ENCODE results near the gene KRTCAP3. TPM values are rescaled to one million over a fixed set of nuclear protein-coding genes. Genes with fewer than 3 reads are reported as not detected.

KRTCAP3 gene
- total RNA-seq, 1 donor, result not detected

DNA sequence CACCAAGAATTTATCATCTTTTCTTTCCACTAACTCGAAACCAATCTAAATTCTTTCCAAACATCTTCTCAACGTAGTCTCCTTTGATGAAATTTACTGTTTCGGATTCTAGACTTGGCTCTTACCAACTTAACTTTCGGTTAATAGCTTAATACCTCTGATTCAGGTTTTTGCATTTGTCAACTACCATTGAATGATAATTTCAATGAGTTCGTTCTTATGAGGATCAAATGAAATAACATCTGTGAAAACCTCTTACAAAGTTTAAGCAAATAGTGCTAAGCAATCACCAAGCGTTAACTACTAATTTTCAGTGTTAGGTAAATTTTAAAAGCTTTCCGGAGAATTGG, 14.3 kb upstream of the KRTCAP3 start:
- DNase-seq (ENCODE audit: low read depth), result no peak
- TF ChIP-seq, protein P1, sequence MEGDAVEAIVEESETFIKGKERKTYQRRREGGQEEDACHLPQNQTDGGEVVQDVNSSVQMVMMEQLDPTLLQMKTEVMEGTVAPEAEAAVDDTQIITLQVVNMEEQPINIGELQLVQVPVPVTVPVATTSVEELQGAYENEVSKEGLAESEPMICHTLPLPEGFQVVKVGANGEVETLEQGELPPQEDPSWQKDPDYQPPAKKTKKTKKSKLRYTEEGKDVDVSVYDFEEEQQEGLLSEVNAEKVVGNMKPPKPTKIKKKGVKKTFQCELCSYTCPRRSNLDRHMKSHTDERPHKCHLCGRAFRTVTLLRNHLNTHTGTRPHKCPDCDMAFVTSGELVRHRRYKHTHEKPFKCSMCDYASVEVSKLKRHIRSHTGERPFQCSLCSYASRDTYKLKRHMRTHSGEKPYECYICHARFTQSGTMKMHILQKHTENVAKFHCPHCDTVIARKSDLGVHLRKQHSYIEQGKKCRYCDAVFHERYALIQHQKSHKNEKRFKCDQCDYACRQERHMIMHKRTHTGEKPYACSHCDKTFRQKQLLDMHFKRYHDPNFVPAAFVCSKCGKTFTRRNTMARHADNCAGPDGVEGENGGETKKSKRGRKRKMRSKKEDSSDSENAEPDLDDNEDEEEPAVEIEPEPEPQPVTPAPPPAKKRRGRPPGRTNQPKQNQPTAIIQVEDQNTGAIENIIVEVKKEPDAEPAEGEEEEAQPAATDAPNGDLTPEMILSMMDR (IDR thresholded peaks at IDR 0.05; ENCODE audit: insufficient read depth, low read depth, low read length), result no peak
- peak overlapping the region; percentile 96 for H3K4me3 ChIP-seq (ENCODE audit: low read depth, low read length)

DNA sequence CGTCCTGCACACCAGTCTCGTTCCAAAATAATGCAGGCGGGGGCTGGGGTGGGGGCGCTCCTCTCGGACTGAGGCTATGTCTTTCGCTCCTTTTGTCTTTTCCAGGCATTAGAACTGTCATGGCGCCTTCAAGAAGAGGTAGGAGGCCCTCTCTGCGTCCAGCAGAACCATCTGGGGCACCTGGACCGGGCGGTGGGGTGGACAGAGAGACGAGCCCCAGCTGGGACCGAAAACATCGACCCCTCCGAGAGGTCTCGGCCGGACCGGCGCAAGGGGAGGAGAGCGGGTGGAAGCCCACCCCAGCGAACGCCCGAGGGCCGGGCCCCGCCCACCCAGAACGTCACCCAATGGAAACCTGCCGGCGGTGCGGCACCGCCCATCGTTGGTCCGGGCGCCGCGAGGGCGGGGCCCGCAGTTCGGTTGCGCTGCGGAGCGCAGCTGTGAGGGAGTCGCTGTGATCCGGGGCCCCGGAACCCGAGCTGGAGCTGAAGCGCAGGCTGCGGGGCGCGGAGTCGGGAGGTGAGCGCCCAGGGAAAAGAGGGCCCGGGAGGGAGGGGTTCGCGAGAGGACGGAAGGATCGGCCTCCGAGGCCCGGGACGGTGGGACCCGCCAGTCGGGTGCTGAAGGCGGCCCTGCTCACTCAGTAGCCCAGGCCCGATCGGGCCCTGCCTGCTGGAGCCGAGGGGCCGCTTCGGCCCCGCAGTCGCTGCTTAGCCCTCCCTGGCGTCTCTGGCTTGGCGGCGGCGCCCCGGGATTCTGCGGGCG, 13.8 kb upstream of the KRTCAP3 start, which contains the start of gene NRBP1:
TSS of gene NRBP1 (plus strand) at position 419 of the 765 bp plus-strand sequence. CDS start 4,643 bp downstream, outside the sequence.
- DNase-seq (ENCODE audit: low read depth), result peak; percentile 87
- TF ChIP-seq, protein P1 (IDR thresholded peaks at IDR 0.05; ENCODE audit: insufficient read depth, low read depth, low read length), result no peak
- H3K4me3 ChIP-seq (ENCODE audit: low read depth, low read length), result peak within 1 kb of the TSS; percentile 96

DNA sequence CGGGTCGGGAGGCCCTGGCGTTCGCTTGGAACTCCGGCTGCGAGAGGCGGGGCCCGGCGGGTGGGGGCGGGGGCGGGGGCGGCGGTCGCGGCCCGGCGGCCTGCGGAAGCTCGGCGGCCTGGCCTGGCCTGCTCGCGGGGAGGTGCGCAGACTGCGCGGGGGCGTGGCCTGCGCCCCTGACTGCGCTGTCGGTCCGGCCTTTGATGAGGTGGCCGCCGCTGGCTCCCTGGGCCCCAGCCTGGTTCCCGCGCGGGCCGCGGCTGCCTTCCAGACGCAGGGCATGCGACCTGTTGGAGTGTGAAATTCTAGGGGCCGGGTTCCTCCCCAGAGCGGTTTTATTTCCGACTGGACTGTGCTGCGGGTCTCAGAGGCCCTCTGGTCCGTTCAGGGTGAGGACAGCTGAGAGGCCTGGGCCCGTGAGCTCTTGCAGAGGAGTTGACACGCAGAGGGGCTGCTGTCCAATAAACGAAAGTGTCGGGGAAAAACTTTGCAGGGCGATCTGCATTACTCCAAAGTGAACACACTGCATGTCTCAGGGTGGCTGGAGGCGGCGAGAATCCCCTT, 13.1 kb upstream of the KRTCAP3 start:
- DNase-seq (ENCODE audit: low read depth), result peak; percentile 87
- H3K4me3 ChIP-seq (ENCODE audit: low read depth, low read length), result peak overlapping the region; percentile 96
- TF ChIP-seq, protein P1 (IDR thresholded peaks at IDR 0.05; ENCODE audit: insufficient read depth, low read depth, low read length), result no peak

DNA sequence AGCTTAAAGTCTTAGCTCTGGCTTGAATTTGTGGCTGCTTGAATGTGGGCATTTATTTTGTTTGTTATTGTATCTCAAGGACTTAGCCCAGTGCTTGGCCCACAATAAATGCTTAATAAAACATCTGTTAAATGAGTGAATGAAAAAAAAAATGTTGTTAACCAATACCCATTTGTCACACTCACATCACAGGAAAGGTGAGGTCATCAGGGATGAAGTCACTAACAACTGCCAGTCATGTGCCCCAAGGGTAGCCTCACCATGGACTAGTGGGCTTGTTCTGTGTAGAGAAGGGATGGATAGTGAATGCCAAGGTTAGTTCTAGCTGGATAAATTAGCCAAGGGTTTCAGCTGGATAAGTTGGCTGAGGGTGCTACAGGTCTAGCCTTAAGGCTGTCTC, 10.8 kb upstream of the KRTCAP3 start:
- TF ChIP-seq, protein P1 (IDR thresholded peaks at IDR 0.05; ENCODE audit: insufficient read depth, low read depth, low read length), result no peak
- DNase-seq (ENCODE audit: low read depth), result peak; percentile 32
- no peak overlapping the region for H3K4me3 ChIP-seq (ENCODE audit: low read depth, low read length)

DNA sequence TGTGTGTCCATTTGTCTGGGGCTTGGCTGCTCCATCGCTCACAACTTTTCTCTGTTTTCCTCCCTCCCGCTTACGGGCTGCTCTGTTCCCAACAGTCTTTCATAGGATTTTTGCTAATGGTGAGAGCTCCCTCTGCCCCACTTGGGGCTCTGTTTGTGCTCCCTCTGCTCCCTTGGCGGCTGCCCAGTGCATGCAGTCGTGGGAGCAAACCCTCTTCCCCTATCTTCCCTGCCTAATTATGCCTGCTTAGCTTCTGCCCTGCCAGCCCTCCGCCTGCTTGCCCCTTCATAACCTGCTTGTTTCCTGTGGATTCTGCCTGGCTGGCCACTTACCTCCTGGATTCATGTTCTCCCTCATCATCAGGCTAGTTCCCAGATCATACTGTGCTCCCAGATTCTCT, 6.6 kb upstream of the KRTCAP3 start:
- H3K4me3 ChIP-seq (ENCODE audit: low read depth, low read length), result no peak overlapping the region
- DNase-seq (ENCODE audit: low read depth), result no peak
- TF ChIP-seq, protein P1 (IDR thresholded peaks at IDR 0.05; ENCODE audit: insufficient read depth, low read depth, low read length), result no peak

DNA sequence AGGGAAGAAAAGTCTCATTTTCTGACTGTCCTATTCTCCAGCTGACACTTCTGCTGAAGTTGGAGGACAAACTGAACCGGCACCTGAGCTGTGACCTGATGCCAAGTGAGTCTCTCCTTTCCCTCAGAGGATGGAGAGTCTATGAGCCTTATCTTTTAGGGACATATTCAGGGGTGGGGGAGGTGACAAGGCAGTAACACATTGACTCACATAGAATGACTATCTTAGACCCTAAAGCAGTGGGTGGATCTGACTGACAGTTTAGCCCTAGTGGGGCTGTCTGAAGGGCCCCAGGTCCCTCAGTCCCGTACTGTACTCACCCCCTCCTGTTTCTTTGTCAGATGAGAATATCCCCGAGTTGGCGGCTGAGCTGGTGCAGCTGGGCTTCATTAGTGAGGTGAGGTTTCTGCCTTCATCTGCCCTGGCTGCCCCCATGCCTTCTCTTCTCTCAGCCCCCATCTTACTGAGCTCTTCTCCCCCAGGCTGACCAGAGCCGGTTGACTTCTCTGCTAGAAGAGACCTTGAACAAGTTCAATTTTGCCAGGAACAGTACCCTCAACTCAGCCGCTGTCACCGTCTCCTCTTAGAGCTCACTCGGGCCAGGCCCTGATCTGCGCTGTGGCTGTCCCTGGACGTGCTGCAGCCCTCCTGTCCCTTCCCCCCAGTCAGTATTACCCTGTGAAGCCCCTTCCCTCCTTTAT, 805 bp upstream of the KRTCAP3 start:
- no peak for DNase-seq (ENCODE audit: low read depth)
- TF ChIP-seq, protein P1 (IDR thresholded peaks at IDR 0.05; ENCODE audit: insufficient read depth, low read depth, low read length), result no peak
- no peak overlapping the region for H3K4me3 ChIP-seq (ENCODE audit: low read depth, low read length)

Data from fibroblast of villous mesenchyme (primary cell).